HTERT RPE-1 (cell line): ENCODE measurements around the gene GUCA1C.

Source experiments
- in situ Hi-C: fragments of 300-500 bp; cut with MboI; formaldehyde crosslinking; loops from 4 replicates; pipeline ENCODE4 v1.14.3; 2020; ENCODE audit warnings: low sequenced_read_pairs

GUCA1C gene, protein sequence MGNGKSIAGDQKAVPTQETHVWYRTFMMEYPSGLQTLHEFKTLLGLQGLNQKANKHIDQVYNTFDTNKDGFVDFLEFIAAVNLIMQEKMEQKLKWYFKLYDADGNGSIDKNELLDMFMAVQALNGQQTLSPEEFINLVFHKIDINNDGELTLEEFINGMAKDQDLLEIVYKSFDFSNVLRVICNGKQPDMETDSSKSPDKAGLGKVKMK

DNA sequence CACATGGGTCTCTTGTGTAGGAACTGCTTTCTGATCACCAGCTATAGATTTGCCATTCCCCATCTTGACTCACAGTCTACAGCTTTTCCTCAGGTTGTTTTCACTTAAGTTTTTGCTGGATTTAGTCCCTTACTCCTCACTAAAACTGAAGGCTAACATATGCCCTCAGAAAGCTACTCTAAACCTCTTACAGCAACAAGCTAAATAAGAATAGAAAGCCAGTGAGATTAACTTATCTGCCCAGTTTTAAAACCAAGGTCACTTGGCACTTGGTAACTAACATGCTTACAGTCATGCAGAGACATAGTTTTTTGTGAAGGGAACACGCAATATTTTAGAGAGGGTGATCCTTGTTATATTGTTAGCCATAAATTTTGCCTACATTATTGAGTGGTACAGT lies at the start of gene GUCA1C:
Gene GUCA1C, minus strand, starts transcription at position 180 of the 400 bp plus-strand sequence. Its CDS starts 117 bp downstream, at position 63.
- in situ Hi-C loops: no loop called here

DNA sequence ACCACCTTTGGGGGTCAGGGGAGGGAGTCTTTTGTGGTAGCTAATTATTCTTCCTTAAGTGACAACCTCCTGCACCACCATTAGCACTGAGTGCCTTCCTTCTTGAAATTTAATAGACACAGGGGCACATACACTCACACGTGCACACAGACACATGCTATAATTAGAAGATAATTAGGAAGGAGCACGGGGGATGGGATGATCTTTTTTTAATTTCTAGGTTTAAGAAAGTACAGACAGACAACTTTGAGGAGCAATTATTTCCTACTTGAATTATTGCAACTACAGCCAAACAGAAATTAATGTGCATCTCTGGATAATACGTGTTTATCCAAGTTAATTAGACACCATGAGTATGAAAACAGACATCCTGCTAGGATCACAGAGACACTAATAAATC lies 44.8 kb upstream of the GUCA1C start:
- in situ Hi-C loops: no loop called here

DNA sequence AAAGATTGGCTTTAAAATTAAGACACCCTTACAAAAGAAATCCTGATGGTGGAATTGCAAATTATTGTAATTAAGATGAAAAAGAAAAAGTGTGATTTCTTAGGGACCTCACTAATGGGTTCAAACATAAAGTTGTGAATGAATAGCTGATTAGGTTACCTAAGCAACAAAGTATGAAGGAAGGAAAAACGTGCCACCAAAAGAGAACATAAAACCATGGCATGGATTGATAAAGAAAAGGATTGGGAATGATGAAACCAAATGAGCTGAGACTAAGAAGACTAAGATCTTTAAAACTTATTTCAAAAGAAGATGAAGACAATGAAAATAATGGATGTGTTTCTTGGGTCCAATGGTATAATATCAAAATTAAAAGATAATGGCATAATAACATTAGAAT lies 32.2 kb upstream of the GUCA1C start:
- in situ Hi-C loops: no loop called here

DNA sequence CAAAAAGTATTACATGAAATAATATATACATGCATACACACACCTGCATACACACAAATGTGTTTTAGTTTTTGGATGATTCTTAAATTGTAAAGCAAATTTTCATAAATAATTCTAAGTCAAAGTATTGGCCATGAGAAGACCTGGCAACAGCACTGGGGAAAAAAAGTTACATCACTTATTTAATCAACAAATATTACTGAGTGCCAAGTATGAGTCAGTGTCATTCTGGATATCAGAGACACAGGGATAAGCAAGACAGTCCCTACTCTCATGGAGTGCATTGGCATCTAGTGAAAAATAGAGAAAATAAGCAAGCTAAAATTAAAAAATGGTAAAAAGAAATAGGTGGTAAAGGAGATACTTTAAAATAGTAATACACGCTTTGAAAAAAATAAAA lies 29.4 kb upstream of the GUCA1C start:
- in situ Hi-C loops: no loop called here

DNA sequence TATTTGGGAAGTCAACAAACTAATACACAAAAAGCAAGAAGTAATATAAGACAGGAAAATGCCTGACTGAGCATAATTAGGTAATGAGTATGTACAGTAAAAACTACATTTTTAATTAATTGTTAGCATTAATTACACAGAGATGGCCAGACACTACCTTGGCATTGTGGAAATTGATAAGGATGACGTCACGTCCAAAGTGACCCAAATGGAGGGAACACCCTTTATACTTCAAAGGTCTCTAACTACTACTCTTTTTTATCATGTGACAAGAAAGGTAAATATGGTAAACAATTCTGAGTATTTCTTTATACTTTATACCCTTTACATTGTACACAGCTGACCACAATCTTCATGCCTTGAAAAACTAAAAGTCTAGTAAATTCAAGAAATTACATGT lies 22.4 kb upstream of the GUCA1C start:
- in situ Hi-C loops: no loop called here

DNA sequence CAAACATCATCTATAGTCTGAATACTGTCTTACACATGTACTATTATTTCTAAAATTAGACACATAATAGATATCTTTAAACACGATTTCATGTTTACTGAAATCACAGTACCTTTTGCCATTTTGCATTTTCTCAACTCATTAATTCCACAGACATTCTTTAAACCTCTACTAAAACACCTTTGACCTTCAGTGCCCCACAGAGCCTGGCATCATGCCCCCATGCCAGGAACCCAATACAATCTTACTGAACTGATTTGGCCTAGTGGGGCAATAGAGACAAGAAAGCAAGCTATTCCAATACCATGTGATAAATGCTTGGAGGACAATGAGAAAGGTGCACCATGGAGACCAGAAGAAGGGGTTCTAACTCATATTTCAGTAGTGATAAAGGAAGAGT lies 19.3 kb upstream of the GUCA1C start:
- in situ Hi-C loops: no loop called here

DNA sequence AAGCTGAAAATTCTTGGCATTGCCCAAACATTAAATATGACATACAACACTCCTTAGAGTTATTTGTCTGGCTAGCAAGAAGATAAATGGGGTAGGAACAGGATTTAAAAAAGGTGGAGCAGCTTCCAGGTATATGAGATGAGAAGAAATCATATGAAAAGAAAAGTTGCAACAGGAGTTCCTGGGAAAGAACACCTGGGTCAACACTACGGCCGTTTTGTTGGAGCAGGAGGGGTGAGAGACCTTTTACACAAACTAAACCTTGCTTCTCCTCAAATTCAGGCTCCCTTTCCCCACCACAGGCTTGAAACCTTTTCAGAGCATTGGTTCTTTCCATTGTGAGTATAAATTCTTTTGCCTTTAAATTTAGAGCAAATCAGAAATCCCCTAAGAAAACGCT lies 18.8 kb upstream of the GUCA1C start:
- in situ Hi-C loops: no loop called here

DNA sequence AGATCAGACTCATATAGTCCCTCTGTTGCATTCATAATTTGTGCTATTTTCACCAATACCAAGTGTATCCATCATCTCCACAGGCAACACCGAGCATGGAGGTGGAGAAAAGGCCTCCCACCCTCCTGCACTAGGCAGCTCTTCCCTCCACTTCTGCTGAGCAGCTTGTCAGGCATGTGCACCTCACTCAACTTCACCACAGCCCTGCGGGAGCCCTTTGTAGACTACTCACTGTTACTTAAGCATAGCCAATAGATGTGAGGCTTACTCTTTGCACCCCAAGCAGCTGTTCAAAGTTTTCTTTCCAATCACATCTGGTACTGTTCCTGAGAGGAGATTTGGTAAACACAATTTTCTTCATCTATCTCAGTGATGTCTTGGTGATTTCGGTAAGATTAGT lies 16.9 kb upstream of the GUCA1C start:
- in situ Hi-C loops: no loop called here

DNA sequence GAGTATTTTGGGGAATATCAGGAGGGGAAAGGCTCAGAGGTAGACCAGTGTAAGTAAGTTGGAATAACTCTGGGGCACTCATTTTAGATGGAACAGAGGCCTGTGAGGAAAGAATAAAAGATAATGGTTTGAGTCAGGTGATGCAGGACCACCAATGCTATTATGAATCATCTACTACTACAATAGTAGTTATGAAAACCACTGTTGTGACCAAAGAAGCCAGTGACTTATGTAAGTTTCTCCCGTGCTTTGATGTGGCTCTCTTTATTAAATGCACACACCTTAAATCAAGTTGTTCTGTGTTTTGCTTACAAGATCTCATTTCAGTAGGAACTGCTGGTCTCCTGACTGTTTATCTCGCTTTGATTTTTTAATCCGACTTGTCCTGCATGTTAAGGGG lies 13.1 kb upstream of the GUCA1C start:
- in situ Hi-C loops: no loop called here

DNA sequence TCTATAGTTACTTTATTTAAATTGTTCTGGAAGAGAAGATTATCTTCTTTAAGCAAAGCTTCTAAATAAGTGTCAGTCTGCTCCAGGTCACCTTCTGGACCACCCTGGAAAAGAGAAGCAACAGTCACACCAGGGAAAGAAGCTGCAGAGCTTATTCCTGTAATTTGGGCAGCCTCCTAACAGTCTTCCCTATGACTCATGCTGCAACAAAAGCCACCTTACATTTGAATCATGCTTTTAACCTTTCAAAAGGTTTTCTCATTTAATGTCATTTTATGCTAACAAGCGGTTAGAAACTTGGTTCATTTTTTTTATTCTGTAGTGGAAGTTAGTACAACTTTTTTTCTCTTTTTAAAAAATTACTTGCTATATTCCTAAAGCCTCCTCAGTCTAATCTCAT lies 5.3 kb upstream of the GUCA1C start:
- in situ Hi-C loops: no loop called here

DNA sequence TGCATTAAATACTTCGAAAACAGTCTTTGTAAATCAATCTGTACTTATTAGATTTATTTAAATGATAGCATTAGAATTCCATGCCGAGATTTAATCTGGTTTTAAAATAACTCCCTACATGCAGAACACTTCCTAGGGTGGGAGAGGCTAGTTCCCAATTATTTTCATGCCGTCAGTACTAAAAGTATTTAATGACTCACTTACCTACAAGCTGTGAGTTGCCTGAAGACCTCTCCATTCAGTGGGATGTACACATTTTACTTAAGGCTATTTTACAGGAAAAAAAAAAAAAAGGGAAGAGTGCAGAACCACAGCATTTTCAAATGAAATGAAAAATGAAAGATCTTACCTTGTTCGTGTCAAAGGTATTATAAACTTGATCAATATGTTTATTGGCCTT lies 469 bp downstream of the GUCA1C start:
- in situ Hi-C loops: no loop called here

DNA sequence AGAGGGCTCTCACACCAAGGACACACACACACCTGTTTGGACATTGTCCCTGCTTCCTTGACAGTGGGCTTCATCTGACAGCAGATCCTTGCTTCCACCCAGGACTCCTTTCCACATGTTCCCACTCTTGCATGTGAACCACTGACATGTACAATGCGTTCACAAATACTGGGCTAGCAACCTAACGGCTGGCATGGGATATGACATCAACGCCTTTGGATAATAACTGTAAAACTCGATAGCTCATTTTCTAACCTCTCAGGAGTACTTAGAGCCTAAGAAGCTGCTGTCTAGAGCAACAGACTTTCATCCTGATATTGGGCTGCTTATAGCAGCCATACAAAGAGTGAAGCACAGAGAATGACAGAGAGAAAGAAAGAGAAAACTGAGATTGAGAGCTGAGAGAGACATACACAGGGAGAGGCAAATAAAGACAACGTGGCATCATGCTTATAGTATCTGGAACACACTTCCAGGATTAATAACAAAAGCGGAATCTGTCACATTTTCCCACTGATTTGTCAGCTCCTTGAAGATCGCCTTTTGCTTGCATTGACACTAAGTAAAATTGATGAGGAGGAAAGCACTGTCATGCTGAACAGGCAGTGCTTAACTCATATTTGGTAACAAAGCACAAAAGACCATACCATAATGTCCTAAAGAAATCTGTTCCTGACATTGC lies 1.7 kb downstream of the GUCA1C start:
- in situ Hi-C loops: no loop called here

DNA sequence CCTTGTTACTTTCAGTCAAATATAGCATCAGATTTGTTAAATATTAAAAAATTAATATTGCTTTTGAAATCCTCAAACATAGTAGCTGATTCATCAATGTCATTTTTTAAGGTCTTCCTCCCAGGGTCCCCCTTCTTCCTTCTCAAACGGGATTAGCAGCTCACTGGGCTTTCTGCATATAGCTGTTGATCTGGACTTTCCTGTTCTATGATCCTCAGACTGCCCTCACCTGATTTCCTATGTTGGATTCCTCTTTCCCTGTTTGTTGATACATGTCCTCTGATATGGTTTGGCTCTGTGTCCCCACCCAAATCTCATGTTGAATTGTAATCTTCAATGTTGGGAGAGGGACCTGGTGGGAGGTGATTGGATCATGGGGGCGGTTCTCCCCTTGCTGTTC lies 5.8 kb downstream of the GUCA1C start:
- in situ Hi-C loops: no loop called here

DNA sequence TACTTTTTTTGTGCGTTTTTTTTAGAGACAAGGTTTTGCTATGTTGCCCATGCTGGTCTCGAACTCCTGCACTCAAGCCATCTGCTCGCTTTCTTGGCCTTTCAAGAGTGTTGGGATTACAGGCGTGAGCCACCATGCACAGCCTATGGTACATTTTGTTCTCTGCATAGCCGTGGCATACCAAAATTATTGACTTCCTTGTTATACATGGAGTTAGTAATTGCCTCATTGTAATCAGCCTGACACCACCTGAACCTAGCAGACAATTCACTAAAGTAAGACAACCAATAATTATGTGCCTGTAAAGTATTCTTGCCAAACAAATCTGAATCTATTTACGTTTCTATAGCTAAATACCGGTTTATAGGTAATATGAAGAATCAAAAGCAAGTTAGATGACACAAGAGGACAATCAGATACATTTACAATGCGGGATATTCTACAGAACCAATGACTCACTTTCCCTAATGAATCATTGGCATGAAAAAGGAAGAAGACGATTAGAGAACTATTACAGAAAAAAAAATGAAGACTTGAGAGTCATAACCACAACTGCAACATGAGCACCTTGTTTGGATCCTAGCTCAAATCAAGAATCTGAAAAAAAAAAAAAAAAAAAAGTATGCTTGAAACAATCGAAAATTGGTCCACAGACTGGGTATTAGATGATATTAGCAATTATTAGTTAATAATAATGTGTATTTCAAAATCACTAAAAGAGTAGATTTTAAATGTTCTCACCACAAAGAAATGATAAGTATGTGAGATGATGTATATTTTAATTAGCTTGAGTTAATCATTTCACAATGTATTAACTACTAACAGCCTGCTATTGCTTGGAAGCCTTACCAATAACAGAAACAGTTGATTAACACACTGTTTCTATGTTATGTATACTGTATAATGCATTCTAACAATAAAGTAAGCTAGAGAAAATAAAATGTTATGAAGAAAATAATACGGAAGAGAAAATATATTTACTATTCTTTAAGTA lies 7.1 kb downstream of the GUCA1C start:
- in situ Hi-C loops: no loop called here

DNA sequence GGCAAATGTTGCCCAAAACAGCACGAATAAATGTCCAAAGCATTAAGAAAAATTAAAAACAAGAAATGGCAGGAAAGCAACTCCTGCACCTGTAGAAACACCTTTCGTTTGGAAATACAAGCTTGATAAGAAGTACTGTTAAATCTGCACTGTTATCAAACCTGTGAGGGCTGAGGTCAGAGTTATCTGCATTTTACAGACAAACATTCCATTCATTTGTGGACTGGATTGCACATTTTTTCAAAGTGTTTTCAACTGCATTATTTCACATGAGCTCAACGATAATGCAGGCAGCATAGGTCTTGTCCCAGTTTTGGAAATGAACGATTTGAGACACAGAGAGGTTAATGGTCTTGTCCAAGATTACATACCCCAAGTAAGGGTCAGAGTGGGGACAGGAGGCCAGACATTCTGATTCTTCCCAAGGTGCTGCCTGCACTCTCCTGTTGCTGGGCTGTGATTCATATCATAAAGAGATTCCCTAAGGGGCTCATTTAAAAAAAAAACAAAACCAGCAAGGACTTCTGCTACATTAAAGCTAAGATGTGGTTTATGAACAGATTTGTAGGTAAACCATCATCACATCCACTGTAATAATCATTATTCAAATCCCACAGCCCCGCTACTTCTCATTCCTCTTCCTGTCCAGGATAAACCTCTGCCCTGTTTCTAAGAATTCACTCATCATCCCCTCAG lies 13.0 kb downstream of the GUCA1C start:
- in situ Hi-C loops: no loop called here

DNA sequence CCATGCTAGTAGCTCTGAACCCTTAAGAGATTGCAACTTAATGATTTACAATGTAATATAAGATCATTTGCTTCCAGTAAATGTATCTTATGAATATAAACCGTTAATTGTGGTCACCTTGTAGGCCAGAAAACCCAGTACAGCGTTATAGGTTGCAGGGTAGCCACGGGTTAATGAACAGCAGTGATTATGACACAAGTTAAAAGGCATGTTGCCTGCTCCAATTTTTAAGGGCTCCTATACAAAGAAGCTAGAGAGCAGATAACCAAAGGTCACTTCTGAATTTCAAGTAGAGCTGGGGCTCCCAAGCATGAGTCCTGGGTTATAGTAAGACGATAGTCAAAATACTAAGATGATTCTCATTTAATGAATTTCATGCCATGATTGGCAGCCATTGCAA lies 13.5 kb downstream of the GUCA1C start:
- in situ Hi-C loops: no loop called here

DNA sequence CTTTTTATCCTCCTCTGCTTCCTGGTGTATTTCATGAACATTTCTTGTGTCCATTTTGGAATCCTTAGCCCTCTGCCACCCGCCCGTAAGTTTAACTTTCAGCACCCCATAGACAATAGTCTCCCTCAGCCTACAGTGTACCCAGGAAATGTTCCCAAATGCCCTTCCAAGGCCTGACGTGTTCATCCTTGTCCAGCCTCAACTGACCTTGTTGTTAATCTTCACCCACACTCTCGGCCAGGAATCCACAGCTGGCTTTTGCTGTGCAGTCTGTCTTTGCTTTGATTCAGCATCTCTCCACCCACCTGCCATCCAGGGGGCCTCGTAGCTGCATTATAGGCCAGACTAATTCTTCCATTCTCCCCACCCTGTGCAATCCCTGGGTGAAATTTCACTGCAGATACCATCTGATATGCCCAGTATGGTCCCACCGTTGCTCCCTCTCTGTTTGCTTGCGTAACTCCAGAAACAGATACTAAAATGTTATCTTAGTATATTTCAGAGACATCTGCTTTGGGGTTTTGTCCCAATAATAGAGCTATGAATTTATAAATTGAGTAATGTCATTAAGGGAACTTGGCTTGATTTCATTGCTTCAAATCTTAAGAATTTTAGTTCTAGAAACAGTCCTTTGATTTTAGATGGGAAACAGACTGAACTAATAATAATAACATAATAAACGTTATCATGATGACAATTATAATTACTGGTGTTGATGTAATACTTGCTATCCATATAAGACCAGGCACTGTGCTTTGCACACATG lies 16.6 kb downstream of the GUCA1C start:
- in situ Hi-C loops: no loop called here

DNA sequence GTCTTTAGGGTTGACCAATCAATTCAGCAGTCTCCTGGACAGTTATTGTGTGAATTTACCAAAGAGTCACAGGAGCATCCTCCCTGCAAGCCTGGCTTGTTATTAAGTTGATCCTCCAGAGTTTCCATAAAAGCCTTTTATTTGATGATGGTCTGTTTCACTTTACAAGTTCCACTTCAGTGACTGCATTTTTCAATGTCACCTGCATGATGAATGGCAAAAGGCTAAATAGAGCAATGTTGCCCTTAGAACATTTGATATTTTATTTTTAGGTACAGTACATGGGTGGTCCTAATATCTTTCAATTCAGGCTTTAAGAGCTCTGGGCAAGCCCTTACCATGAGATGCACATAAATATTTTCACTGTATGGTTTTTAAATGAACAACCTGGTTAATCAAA lies 22.6 kb downstream of the GUCA1C start:
- in situ Hi-C loops: no loop called here

DNA sequence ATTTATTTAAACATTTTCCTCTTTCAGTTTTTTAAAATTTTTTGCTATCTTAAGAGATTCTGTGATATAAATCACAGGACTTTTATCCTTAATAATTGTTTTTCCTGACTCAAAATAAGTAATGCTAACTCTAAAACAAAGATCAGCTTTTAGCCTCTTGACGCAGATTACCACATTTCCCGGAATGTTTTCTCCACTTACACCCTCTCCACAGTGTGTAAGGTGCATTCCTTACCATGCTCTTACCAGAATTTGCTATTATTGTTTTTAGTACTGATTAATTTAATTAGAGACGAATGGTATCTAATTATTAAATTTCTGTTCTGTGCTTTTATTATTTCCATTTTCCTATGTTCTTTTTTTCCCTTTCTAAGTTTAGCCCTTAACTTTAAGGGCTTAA lies 34.8 kb downstream of the GUCA1C start:
- in situ Hi-C loops: no loop called here
